Neural progenitor cell (in vitro differentiated cells): ENCODE results near the gene NKPD1. TPM values are rescaled to one million over a fixed set of nuclear protein-coding genes. Genes with fewer than 3 reads are reported as not detected.
A peak's percentile ranks its signal among the peaks of the same experiment; 100 is the strongest.

Experiments used
- DNase-seq: peaks from one replicate; pipeline ENCODE4 v3.0.0-alpha.2; 2016; ENCODE audit warnings: low spot score
- H2AFZ ChIP-seq: fragments of 200-600 bp; sonication (generic); replicated peaks from 2 replicates; pipeline ENCODE4 v1.6.1; 2016; ENCODE audit warnings: antibody characterized with exemption
- H3F3A ChIP-seq: fragments of 200-600 bp; sonication (generic); 2 replicates; pipeline ENCODE4 v1.6.1; 2016; ENCODE audit warnings: antibody characterized with exemption, low read depth
- H3K27ac ChIP-seq: fragments of 200-600 bp; sonication (generic); 2 replicates; pipeline ENCODE4 v1.5.1; 2016; ENCODE audit warnings: mild to moderate bottlenecking
- H3K27me3 ChIP-seq: fragments of 200-600 bp; sonication (generic); 2 replicates; pipeline ENCODE4 v1.6.1; 2016; ENCODE audit warnings: mild to moderate bottlenecking, moderate library complexity
- H3K36me3 ChIP-seq: fragments of 200-600 bp; sonication (generic); 2 replicates; pipeline ENCODE4 v1.5.1; 2016
- H3K4me1 ChIP-seq: fragments of 200-600 bp; sonication (generic); 2 replicates; pipeline ENCODE4 v1.6.1; 2016; ENCODE audit warnings: mixed run types
- H3K4me2 ChIP-seq: fragments of 200-600 bp; sonication (generic); 2 replicates; pipeline ENCODE4 v1.6.1; 2016
- H3K4me3 ChIP-seq: fragments of 200-600 bp; sonication (generic); 2 replicates; pipeline ENCODE4 v1.5.1; 2016
- H3K79me2 ChIP-seq: fragments of 200-600 bp; sonication (generic); 2 replicates; pipeline ENCODE4 v1.6.1; 2016; ENCODE audit warnings: low read depth
- H3K9ac ChIP-seq: fragments of 200-600 bp; sonication (generic); 2 replicates; pipeline ENCODE4 v1.6.1; 2016
- H3K9me3 ChIP-seq: fragments of 200-600 bp; sonication (generic); 2 replicates; pipeline ENCODE4 v1.5.1; 2016; ENCODE audit warnings: low read depth
- H4K20me1 ChIP-seq: fragments of 200-600 bp; sonication (generic); 2 replicates; pipeline ENCODE4 v1.6.1; 2016; ENCODE audit warnings: low read depth
- H3K27ac Mint-ChIP-seq: 3 replicates; pipeline ENCODE4 v1.8.0; 2021; ENCODE audit warnings: mixed read lengths
- H3K27me3 Mint-ChIP-seq: 2 replicates; pipeline ENCODE4 v1.8.0; 2022; ENCODE audit warnings: low read depth, mild to moderate bottlenecking, inconsistent platforms, moderate library complexity, mixed read lengths; ENCODE audit not compliant: insufficient read depth
- H3K36me3 Mint-ChIP-seq: 3 replicates; pipeline ENCODE4 v1.8.0; 2021; ENCODE audit warnings: mixed read lengths
- H3K4me1 Mint-ChIP-seq: 3 replicates; pipeline ENCODE4 v1.8.0; 2021; ENCODE audit warnings: mixed read lengths
- H3K4me3 Mint-ChIP-seq: 3 replicates; pipeline ENCODE4 v1.8.0; 2021; ENCODE audit warnings: mild to moderate bottlenecking, moderate library complexity, mixed read lengths
- H3K9me3 Mint-ChIP-seq: 3 replicates; pipeline ENCODE4 v1.8.0; 2020; ENCODE audit warnings: mixed read lengths
- CTCF ChIP-seq: fragments of 200-600 bp; sonication (generic); IDR thresholded peaks from 2 replicates; pipeline ENCODE4 v1.5.1; 2017; ENCODE audit warnings: antibody characterized with exemption, mild to moderate bottlenecking
- EZH2 ChIP-seq: fragments of 200-600 bp; sonication (generic); IDR thresholded peaks from 2 replicates; pipeline ENCODE4 v1.6.1; 2017; ENCODE audit warnings: antibody characterized with exemption, mild to moderate bottlenecking, moderate library complexity
- EZH2phosphoT487 ChIP-seq: fragments of 200-600 bp; sonication (generic); IDR thresholded peaks from 2 replicates; pipeline ENCODE4 v1.6.1; 2017; ENCODE audit warnings: antibody characterized with exemption
- total RNA-seq: library from RNA; depleted of rRNA; stranded (reverse); fragments of >200 nt; gene quantifications from 2 replicates; pipeline ENCODE4 v1.2.3, GENCODE V29; 2015; ENCODE audit warnings: low replicate concordance

NKPD1 gene
- total RNA-seq, 1 donor from 2014 or later = 0.02 TPM

DNA sequence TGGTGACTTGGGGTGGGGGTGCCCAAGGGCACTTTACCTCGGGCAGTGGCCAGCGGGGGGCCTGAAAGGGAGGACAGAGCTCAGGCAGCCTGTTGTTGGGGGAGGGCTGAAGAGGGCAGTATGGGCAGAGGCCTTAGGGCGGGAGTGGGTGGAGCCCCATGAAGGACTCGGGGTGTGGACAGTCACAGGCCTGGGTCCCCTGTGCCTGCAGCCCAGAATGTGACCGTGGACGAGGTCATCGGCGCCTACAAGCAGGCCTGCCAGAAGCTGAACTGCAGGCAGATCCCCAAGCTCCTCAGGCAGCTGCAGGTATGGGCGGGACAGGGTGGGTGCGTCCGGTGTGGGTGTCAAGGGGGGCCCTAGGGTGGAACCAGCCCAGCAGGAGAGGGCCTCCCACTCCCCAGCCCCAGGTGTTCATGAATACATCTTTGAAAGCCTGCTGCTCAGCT, 22.5 kb downstream of the NKPD1 start:
- peaks cover 13% of the 10 kb centered on the region for H3K4me1 ChIP-seq
- peak overlapping the region; percentile 13 for H3K4me2 ChIP-seq
- H3K79me2 ChIP-seq = peaks cover 26% of the 10 kb centered on the region
- H3K27me3 ChIP-seq = no peaks in the 10 kb centered on the region
- Mint-ChIP-seq H3K4me1 (peaks cover 16% of the 10 kb centered on the region), H3K27me3 (peaks cover 3% of the 10 kb centered on the region), H3K27ac (peak overlapping the region; percentile 23), H3K4me3 (no peak overlapping the region), H3K9me3 (no peaks in the 10 kb centered on the region), H3K36me3 (peaks cover 7% of the 10 kb centered on the region)
- no peak overlapping the region for H3K27ac ChIP-seq
- peaks cover 54% of the 10 kb centered on the region for H4K20me1 ChIP-seq
- no peaks in the 10 kb centered on the region for H3F3A ChIP-seq
- DNase-seq = no peak
- no peaks in the 10 kb centered on the region for H3K36me3 ChIP-seq
- no peak overlapping the region for H2AFZ ChIP-seq
- no peak for TF ChIP-seq EZH2
- TF ChIP-seq EZH2phosphoT487 = no peak
- no peak for TF ChIP-seq CTCF
- H3K9ac ChIP-seq = no peak overlapping the region
- no peaks in the 10 kb centered on the region for H3K9me3 ChIP-seq
- H3K4me3 ChIP-seq = no peak overlapping the region

DNA sequence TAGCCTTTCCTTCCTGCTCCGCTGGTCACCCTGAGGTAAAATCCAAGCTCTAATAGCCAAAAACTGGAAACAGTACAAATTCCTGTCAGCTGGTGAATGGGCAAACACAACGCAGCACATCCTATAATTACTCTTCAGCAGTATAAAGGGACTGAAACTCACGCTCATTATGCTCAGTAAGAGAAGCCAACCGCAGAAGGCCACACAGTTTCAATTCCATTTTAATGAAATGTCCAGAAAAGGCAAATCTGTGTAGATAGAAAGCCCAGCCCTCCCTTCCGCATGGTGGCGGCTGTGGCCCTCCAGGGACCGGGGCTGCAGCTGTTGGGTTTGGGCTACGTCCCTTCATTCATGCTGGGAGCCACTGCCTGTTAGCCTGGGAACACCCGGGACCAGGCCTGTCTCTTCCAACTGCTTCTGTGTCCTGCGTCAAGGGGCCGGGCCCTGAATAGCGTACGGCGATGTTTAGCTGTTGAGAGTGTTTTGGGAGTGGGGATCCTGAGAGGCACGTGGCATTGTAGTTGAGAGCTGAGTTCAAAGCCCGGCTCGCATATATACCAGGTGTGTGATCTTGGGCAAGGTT, 23.5 kb downstream of the NKPD1 start:
- H3K9me3 Mint-ChIP-seq = no peaks in the 10 kb centered on the region
- H3K79me2 ChIP-seq = peaks cover 31% of the 10 kb centered on the region
- DNase-seq = no peak

GRCh38 chr19:45136507-45137178, 24.1 kb downstream of the NKPD1 start:
- Mint-ChIP-seq H3K4me1 (peaks cover 16% of the 10 kb centered on the region), H3K27ac (peak overlapping the region; percentile 50), H3K27me3 (peaks cover 3% of the 10 kb centered on the region), H3K9me3 (no peaks in the 10 kb centered on the region), H3K36me3 (no peaks in the 10 kb centered on the region), H3K4me3 (no peak overlapping the region)
- TF ChIP-seq EZH2 = no peak
- TF ChIP-seq EZH2phosphoT487 = no peak
- TF ChIP-seq CTCF = no peak
- Histone ChIP-seq H3K79me2 (peaks cover 38% of the 10 kb centered on the region), H3K4me1 (peaks cover 13% of the 10 kb centered on the region), H2AFZ (no peak overlapping the region), H3F3A (no peaks in the 10 kb centered on the region), H3K27me3 (no peaks in the 10 kb centered on the region), H3K27ac (peak overlapping the region; percentile 53), H3K9ac (peak overlapping the region; percentile 57), H3K4me2 (peak overlapping the region; percentile 22), H3K4me3 (no peak overlapping the region), H3K36me3 (no peaks in the 10 kb centered on the region), H4K20me1 (peaks cover 70% of the 10 kb centered on the region), H3K9me3 (no peaks in the 10 kb centered on the region)
- peak; percentile 20 for DNase-seq

More for the DNA sequence above, 23.5 kb downstream of the NKPD1 start:
- Histone ChIP-seq H3K36me3 (no peaks in the 10 kb centered on the region), H3K27ac (peak overlapping the region; percentile 53), H3K9me3 (no peaks in the 10 kb centered on the region), H3K27me3 (no peaks in the 10 kb centered on the region), H2AFZ (no peak overlapping the region), H4K20me1 (peaks cover 63% of the 10 kb centered on the region), H3K4me3 (no peak overlapping the region), H3K4me2 (no peak overlapping the region), H3K9ac (no peak overlapping the region), H3F3A (no peaks in the 10 kb centered on the region), H3K4me1 (peaks cover 13% of the 10 kb centered on the region)
- Mint-ChIP-seq H3K4me3 (no peak overlapping the region), H3K27me3 (peaks cover 3% of the 10 kb centered on the region), H3K4me1 (peaks cover 16% of the 10 kb centered on the region), H3K36me3 (no peaks in the 10 kb centered on the region), H3K27ac (peak overlapping the region; percentile 23)
- TF ChIP-seq CTCF (no peak), EZH2 (no peak), EZH2phosphoT487 (no peak)
